ENCODE data around the gene ENDOG.

DNA sequence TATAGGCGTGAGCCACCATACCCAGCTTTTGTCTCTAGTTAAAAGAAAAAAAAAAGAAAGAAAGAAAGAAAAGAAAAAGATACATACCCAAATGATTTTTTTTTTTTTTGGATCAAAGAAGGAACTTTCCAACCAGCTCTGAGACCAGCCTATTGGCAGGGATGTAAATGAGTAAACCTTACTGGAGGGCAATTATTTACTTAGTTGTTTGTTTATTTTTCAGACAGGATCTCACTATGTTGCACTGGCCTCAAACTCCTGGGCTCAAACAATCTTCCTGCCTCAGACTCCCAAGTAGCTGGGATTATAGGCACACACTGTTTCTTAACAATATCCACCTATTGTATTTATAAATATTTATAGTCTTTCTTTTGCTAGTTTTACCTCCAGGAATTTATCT is 22.2 kb downstream of the ENDOG start:
- TF ChIP-seq ZFX (IDR thresholded peaks at IDR 0.05) (no peak), CTCF (conservative IDR thresholded peaks at IDR 0.05) (no peak)

All from C4-2B (cell line).